HEK293T (cell line): ENCODE data around the gene FANCI.
"Not testable (repeated sequence)": the region's sequence is repeated elsewhere in the genome, so short reads cannot be mapped to it uniquely, and the experiment has no call there.

Experiments
- CTCF ChIA-PET: fragments of 350-600 bp; formaldehyde crosslinking; extraction: SDS; loops from one replicate; lab custom pipeline; 2021; ENCODE audit warnings: antibody characterized with exemption, inconsistent platforms; lab: Yijun Ruan, JAX
- POLR2A ChIA-PET: fragments of 350-600 bp; formaldehyde crosslinking; extraction: SDS; loops from one replicate; lab custom pipeline; 2020; ENCODE audit warnings: antibody characterized with exemption, inconsistent platforms; lab: Yijun Ruan, JAX
- DNase-seq: peaks from one replicate; pipeline ENCODE4 v3.0.0; 2012; ENCODE audit warnings: mixed read lengths; ENCODE audit errors: extremely low spot score
- ARNT ChIP-seq: fragments of 450-650 bp; IDR thresholded peaks from 2 replicates; pipeline ENCODE4 v1.6.1; 2017; ENCODE audit warnings: mild to moderate bottlenecking
- BHLHE40 ChIP-seq: fragments of 450-650 bp; IDR thresholded peaks from 2 replicates; pipeline ENCODE4 v1.6.1; 2016; ENCODE audit warnings: mild to moderate bottlenecking, moderate library complexity, borderline replicate concordance
- CTBP1 ChIP-seq: fragments of 450-650 bp; IDR thresholded peaks from 2 replicates; pipeline ENCODE4 v1.6.1; 2016; ENCODE audit warnings: borderline replicate concordance
- ELF4 ChIP-seq: fragments of 450-650 bp; IDR thresholded peaks from 2 replicates; pipeline ENCODE4 v1.6.1; 2017; ENCODE audit warnings: antibody characterized with exemption
- FOXA1 ChIP-seq: fragments of 450-650 bp; IDR thresholded peaks from 2 replicates; pipeline ENCODE4 v1.6.1; 2016; ENCODE audit warnings: mild to moderate bottlenecking
- FOXK2 ChIP-seq: fragments of 450-650 bp; IDR thresholded peaks from 2 replicates; pipeline ENCODE4 v1.6.1; 2016; ENCODE audit warnings: mild to moderate bottlenecking
- FOXM1 ChIP-seq: fragments of 450-650 bp; IDR thresholded peaks from 2 replicates; pipeline ENCODE4 v1.6.1; 2017; ENCODE audit warnings: mild to moderate bottlenecking, borderline replicate concordance
- HDGF ChIP-seq: fragments of 450-650 bp; IDR thresholded peaks from 2 replicates; pipeline ENCODE4 v1.6.1; 2017; ENCODE audit warnings: antibody characterized with exemption, borderline replicate concordance
- L3MBTL2 ChIP-seq: fragments of 450-650 bp; conservative IDR thresholded peaks from 2 replicates; pipeline ENCODE4 v1.6.1; 2016; ENCODE audit warnings: mild to moderate bottlenecking
- LEF1 ChIP-seq: fragments of 450-650 bp; IDR thresholded peaks from 2 replicates; pipeline ENCODE4 v1.6.1; 2017; ENCODE audit warnings: mild to moderate bottlenecking, borderline replicate concordance
- NFRKB ChIP-seq: fragments of 450-650 bp; IDR thresholded peaks from 2 replicates; pipeline ENCODE4 v1.6.1; 2016; ENCODE audit warnings: mild to moderate bottlenecking, moderate library complexity
- SP1 ChIP-seq: fragments of 450-650 bp; IDR thresholded peaks from 2 replicates; pipeline ENCODE4 v1.6.1; 2017
- SUZ12 ChIP-seq: fragments of 450-650 bp; IDR thresholded peaks from 2 replicates; pipeline ENCODE4 v1.6.1; 2016; ENCODE audit warnings: mild to moderate bottlenecking
- TARDBP ChIP-seq: fragments of 450-650 bp; IDR thresholded peaks from 2 replicates; pipeline ENCODE4 v1.6.1; 2016
- ZNF384 ChIP-seq: fragments of 450-650 bp; IDR thresholded peaks from 2 replicates; pipeline ENCODE4 v1.6.1; 2016
- TF ChIP-seq, protein P1 (sequence below): fragments of 450-650 bp; IDR thresholded peaks from 2 replicates; pipeline ENCODE4 v1.6.1; 2016

Gene FANCI

DNA sequence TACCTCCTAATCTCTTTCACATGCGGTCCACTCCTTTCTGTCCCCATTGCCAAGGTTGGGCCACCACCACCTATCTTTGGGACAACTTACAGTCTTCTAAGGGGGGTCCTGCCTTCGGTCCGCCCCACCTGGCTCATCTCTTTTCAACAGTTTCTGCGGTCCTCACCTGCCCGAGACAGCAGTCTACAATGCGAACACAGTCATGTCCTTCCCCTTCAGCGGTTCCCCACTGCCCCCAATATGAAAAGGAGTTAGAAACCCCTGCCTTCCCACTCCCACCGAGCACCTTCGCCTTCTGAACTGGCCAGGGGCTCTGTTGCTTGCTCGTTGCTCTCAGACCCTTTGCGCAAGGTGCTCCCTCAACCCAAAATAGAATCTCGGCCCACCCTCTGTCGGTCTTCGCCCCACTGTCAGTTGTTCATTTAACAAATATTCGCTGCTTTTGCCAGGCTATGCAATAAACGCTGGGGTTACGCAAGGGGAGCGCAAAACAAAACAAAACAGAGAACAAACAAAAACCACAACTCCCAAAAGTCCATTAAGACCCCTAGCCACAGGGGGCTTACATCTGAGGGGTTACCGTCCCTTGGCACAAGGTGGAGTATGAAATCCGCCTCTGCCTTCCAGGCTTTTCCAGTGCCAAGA lies 611 bp upstream of the FANCI start:
- no peak for TF ChIP-seq FOXM1
- peak; percentile 73; the same call in 1 of the 2 replicates for TF ChIP-seq LEF1
- CTCF ChIA-PET: interaction anchor here (0.6 to 2.4 kb wide), 3 partner anchors 13 to 529 kb away, joined by 5 to 33 read pairs (median 7); no protein-coding TSS in a partner anchor
- POLR2A ChIA-PET: interaction anchor here (0.9 to 3.4 kb wide), 20 partner anchors 9 to 287 kb away, joined by 3 to 29 read pairs (median 5); partner anchors contain the start of gene RLBP1
- no peak for DNase-seq

DNA sequence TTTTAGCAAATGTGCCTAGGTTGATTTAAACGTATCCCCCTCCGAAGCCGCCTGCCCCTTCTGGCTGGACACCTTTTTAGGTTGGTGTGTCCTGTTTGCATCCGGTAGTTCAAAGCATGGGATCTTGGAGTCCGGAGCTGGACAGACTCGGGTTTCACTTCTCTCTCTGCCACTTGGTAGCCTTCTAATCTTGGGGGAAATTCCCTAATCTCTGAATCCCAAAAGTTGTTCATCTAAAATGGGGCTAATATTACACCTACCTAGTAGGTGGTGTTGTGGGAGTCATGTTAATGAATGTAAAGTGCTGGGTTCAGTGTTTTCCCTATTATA lies 760 bp downstream of the FANCI start:
- peak; percentile 46 for DNase-seq
- CTCF ChIA-PET: interaction anchor here (1.1 to 2.4 kb wide), 4 partner anchors 14 to 88 kb away, joined by 3 to 33 read pairs (median 4); no protein-coding TSS in a partner anchor
- TF ChIP-seq CTBP1: no peak
- no peak for TF ChIP-seq ELF4
- TF ChIP-seq ARNT: no peak
- no peak for TF ChIP-seq NFRKB
- no peak for TF ChIP-seq L3MBTL2
- TF ChIP-seq SUZ12: no peak
- no peak for TF ChIP-seq ZNF384
- TF ChIP-seq BHLHE40: no peak
- no peak for TF ChIP-seq FOXM1
- TF ChIP-seq, protein P1, sequence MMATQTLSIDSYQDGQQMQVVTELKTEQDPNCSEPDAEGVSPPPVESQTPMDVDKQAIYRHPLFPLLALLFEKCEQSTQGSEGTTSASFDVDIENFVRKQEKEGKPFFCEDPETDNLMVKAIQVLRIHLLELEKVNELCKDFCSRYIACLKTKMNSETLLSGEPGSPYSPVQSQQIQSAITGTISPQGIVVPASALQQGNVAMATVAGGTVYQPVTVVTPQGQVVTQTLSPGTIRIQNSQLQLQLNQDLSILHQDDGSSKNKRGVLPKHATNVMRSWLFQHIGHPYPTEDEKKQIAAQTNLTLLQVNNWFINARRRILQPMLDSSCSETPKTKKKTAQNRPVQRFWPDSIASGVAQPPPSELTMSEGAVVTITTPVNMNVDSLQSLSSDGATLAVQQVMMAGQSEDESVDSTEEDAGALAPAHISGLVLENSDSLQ: no peak
- TF ChIP-seq HDGF: no peak
- TF ChIP-seq FOXK2: no peak
- TF ChIP-seq SP1: no peak
- no peak for TF ChIP-seq TARDBP
- no peak for TF ChIP-seq FOXA1
- POLR2A ChIA-PET: interaction anchor here (0.9 to 3.4 kb wide), 12 partner anchors 11 to 106 kb away, joined by 3 to 29 read pairs (median 6); no protein-coding TSS in a partner anchor

DNA sequence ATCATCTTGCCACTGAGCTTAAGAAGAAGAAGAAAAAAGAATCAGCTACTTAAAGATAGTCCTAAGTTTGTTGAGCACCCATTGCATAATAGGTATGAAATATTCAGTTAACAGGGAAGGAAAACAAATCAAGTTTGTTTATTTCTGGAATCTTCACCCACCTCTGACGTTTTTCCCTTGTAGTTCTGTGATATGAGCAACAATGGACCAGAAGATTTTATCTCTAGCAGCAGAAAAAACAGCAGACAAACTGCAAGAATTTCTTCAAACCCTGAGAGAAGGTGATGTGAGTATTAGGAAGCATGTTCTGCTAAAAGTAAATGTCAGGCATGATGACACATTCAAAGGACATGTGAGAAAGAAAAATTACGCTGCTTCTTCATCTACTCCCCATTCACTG lies 3.7 kb downstream of the FANCI start:
- no peak for DNase-seq
- TF ChIP-seq BHLHE40: no peak
- no peak for TF ChIP-seq L3MBTL2
- TF ChIP-seq FOXA1: no peak
- TF ChIP-seq ZNF384: no peak
- no peak for TF ChIP-seq LEF1
- no peak for TF ChIP-seq HDGF
- TF ChIP-seq, protein P1: no peak
- no peak for TF ChIP-seq SP1
- no peak for TF ChIP-seq NFRKB
- no peak for TF ChIP-seq CTBP1
- no peak for TF ChIP-seq TARDBP
- TF ChIP-seq FOXM1: no peak
- TF ChIP-seq FOXK2: no peak
- TF ChIP-seq ELF4: no peak
- TF ChIP-seq SUZ12: no peak
- no peak for TF ChIP-seq ARNT
- POLR2A ChIA-PET: no interaction called here
- CTCF ChIA-PET: no interaction called here

DNA sequence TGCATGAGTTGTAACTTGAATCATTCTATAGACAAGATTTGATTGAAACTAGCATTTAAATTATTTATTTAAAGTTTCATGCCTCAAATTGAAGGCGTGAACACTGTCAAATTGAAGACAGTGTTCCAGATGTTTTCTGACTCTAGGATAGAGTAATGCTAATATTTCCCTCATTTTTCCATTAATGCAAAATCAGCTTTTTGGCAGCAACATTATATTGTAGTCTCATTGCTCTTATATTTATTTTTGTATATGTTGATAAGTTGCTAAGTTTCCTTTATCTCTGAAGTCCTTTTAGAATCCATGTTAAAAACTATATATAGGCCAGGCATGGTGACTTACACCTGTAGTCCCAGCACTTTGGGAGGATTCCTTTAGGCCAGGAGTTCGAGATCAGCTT lies 4.8 kb downstream of the FANCI start:
- no peak for DNase-seq
- no peak for TF ChIP-seq SUZ12
- TF ChIP-seq ZNF384: no peak
- no peak for TF ChIP-seq ARNT
- TF ChIP-seq, protein P1: no peak
- no peak for TF ChIP-seq FOXK2
- TF ChIP-seq FOXM1: no peak
- TF ChIP-seq L3MBTL2: no peak
- no peak for TF ChIP-seq HDGF
- no peak for TF ChIP-seq TARDBP
- no peak for TF ChIP-seq ELF4
- no peak for TF ChIP-seq SP1
- no peak for TF ChIP-seq LEF1
- TF ChIP-seq BHLHE40: no peak
- no peak for TF ChIP-seq CTBP1
- TF ChIP-seq FOXA1: no peak
- TF ChIP-seq NFRKB: no peak
- ChIA-PET POLR2A (no interaction called here), CTCF (no interaction called here)

DNA sequence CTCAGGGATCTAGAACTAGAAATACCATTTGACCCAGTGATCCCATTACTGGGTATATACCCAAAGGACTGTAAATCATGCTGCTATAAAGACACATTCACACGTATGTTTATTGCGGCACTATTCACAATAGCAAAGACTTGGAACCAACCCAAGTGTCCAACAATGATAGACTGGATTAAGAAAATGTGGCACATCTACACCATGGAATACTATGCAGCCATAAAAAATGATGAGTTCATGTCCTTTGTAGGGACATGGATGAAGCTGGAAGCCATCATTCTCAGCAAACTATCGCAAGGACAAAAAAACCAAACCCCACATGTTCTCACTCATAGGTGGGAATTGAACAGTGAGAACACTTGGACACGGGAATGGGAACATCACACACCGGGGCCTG lies 6.4 kb downstream of the FANCI start:
- POLR2A ChIA-PET, CTCF ChIA-PET, DNase-seq: not testable (repeated sequence)

DNA sequence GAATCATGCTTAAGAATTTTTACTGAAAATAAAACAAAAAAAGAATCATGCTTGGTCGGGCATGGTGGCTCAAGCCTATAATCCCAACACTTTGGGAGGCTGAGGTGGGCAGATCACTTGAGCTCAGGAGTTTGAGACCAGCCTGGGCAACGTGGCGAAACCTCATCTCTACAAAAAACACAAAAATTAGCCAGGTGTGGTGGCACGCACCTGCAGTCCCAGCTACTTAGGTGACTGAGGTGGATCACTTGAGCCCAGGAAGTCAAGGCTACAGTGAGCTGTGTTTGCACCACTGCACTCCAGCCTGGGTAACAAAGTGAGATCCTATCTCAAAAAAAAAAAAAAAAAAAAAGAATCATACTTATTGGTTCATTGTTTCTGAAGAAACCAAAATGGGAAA lies 33.5 kb downstream of the FANCI start:
- POLR2A ChIA-PET: interaction anchor here (1.0 kb wide), 1 partner anchor 34 kb away, joined by 3 read pairs; the partner anchor contains the start of gene FANCI
- not testable (repeated sequence) for DNase-seq
- CTCF ChIA-PET: interaction anchor here (1.2 kb wide), 1 partner anchor 10 kb away, joined by 4 read pairs; no protein-coding TSS in a partner anchor

DNA sequence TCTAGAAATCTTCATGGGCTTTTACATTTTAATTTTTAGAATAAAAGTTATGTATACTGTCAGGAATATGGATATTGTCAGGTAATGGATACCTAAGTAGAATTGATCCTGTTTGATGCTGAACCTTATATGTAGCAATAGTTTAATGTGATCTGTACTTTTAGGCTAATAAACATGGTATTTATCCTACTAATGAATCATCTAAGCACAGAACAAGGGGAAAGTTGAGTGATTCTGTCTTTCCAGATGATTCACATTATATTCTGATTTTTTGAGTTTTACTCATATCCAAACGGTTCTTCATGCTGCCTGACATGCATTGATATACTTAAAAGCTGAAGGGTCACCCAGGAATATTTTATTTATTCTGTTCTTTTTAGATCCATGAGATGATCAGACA lies 34.5 kb downstream of the FANCI start:
- POLR2A ChIA-PET: no interaction called here
- DNase-seq: no peak
- TF ChIP-seq ELF4: no peak
- TF ChIP-seq L3MBTL2: no peak
- no peak for TF ChIP-seq SUZ12
- TF ChIP-seq SP1: no peak
- no peak for TF ChIP-seq ZNF384
- no peak for TF ChIP-seq FOXK2
- TF ChIP-seq ARNT: no peak
- TF ChIP-seq NFRKB: no peak
- no peak for TF ChIP-seq HDGF
- TF ChIP-seq, protein P1: no peak
- TF ChIP-seq LEF1: no peak
- TF ChIP-seq BHLHE40: no peak
- no peak for TF ChIP-seq FOXM1
- TF ChIP-seq TARDBP: no peak
- no peak for TF ChIP-seq FOXA1
- CTCF ChIA-PET: no interaction called here
